ENCODE measurements around the gene SERP2. TPM values are rescaled to one million over a fixed set of nuclear protein-coding genes. Genes with fewer than 3 reads are reported as not detected.

SERP2 gene
- polyA plus RNA-seq, 1 experiment = 5.4 TPM

GRCh38 chr13:44331912-44332851, 41.4 kb upstream of the SERP2 start:
- no peak overlapping the region for H3K4me3 ChIP-seq (ENCODE audit: low read depth, low read length)
- CTCF ChIA-PET = interaction anchor here (0.8 to 2.2 kb wide), 6 partner anchors 9 to 141 kb away, joined by 3 to 6 read pairs (median 4); no protein-coding TSS in a partner anchor

GRCh38 chr13:44333950-44334655, 39.5 kb upstream of the SERP2 start:
- Histone ChIP-seq H3K4me3 (ENCODE audit: low read depth, low read length) (no peak overlapping the region), H3K36me3 (ENCODE audit: control insufficient read depth, insufficient read depth, low read length) (no peaks in the 10 kb centered on the region), H3K27me3 (ENCODE audit: control insufficient read depth, insufficient read depth, low read length) (no peaks in the 10 kb centered on the region; the same call in 1 of the 2 replicates)
- ChIA-PET CTCF (interaction anchor here (0.6 to 1.3 kb wide), 2 partner anchors 12 to 162 kb away, joined by 3 read pairs; no protein-coding TSS in a partner anchor), POLR2A (interaction anchor here (0.7 kb wide), 1 partner anchor 53 kb away, joined by 6 read pairs; no protein-coding TSS in a partner anchor)
- no peak for TF ChIP-seq CTCF (IDR thresholded peaks at IDR 0.05; ENCODE audit: insufficient read depth, low read depth, low read length)
- no peak for DNase-seq (ENCODE audit: low read depth)

More at GRCh38 chr13:44331912-44332851, 41.4 kb upstream of the SERP2 start:
- peak; percentile 39 for DNase-seq (ENCODE audit: low read depth)
- H3K36me3 ChIP-seq (ENCODE audit: control insufficient read depth, insufficient read depth, low read length) = no peaks in the 10 kb centered on the region
- H3K27me3 ChIP-seq (ENCODE audit: control insufficient read depth, insufficient read depth, low read length) = no peaks in the 10 kb centered on the region; the same call in 1 of the 2 replicates
- POLR2A ChIA-PET = interaction anchor here (0.6 kb wide), 1 partner anchor 85 kb away, joined by 27 read pairs; no protein-coding TSS in a partner anchor
- TF ChIP-seq CTCF (IDR thresholded peaks at IDR 0.05; ENCODE audit: insufficient read depth, low read depth, low read length) = no peak

GRCh38 chr13:44334751-44335150, 38.9 kb upstream of the SERP2 start:
- TF ChIP-seq CTCF (IDR thresholded peaks at IDR 0.05; ENCODE audit: insufficient read depth, low read depth, low read length) = no peak
- DNase-seq (ENCODE audit: low read depth) = no peak
- ChIA-PET CTCF (interaction anchor here (0.6 kb wide), 1 partner anchor 163 kb away, joined by 3 read pairs; no protein-coding TSS in a partner anchor), POLR2A (no interaction called here)
- Histone ChIP-seq H3K27me3 (ENCODE audit: control insufficient read depth, insufficient read depth, low read length) (no peaks in the 10 kb centered on the region; the same call in 1 of the 2 replicates), H3K4me3 (ENCODE audit: low read depth, low read length) (no peak overlapping the region), H3K36me3 (ENCODE audit: control insufficient read depth, insufficient read depth, low read length) (no peaks in the 10 kb centered on the region)

GRCh38 chr13:44336934-44337333, 36.7 kb upstream of the SERP2 start:
- Histone ChIP-seq H3K36me3 (ENCODE audit: control insufficient read depth, insufficient read depth, low read length) (no peaks in the 10 kb centered on the region), H3K27me3 (ENCODE audit: control insufficient read depth, insufficient read depth, low read length) (peaks cover 2% of the 10 kb centered on the region), H3K4me3 (ENCODE audit: low read depth, low read length) (no peak overlapping the region)
- CTCF ChIA-PET = no interaction called here
- POLR2A ChIA-PET = no interaction called here
- no peak for DNase-seq (ENCODE audit: low read depth)
- TF ChIP-seq CTCF (IDR thresholded peaks at IDR 0.05; ENCODE audit: insufficient read depth, low read depth, low read length) = no peak

GRCh38 chr13:44337581-44337980, 36.0 kb upstream of the SERP2 start:
- H3K27me3 ChIP-seq (ENCODE audit: control insufficient read depth, insufficient read depth, low read length) = peaks cover 2% of the 10 kb centered on the region
- no peak for TF ChIP-seq CTCF (IDR thresholded peaks at IDR 0.05; ENCODE audit: insufficient read depth, low read depth, low read length)
- POLR2A ChIA-PET = no interaction called here
- no peaks in the 10 kb centered on the region for H3K36me3 ChIP-seq (ENCODE audit: control insufficient read depth, insufficient read depth, low read length)
- CTCF ChIA-PET = no interaction called here
- DNase-seq (ENCODE audit: low read depth) = no peak
- H3K4me3 ChIP-seq (ENCODE audit: low read depth, low read length) = no peak overlapping the region

All from BJ (cell line).